ENCODE data around the gene HHAT. TPM values are rescaled to one million over a fixed set of nuclear protein-coding genes. Genes with fewer than 3 reads are reported as not detected.

The HHAT gene
- total and polyA plus RNA-seq, 9 of the 15 experiments (the other 6 are each of a cell fraction or from before 2014, with no cell fraction given) = 0.07 to 0.16 (median 0.13) TPM; not detected in 1

DNA sequence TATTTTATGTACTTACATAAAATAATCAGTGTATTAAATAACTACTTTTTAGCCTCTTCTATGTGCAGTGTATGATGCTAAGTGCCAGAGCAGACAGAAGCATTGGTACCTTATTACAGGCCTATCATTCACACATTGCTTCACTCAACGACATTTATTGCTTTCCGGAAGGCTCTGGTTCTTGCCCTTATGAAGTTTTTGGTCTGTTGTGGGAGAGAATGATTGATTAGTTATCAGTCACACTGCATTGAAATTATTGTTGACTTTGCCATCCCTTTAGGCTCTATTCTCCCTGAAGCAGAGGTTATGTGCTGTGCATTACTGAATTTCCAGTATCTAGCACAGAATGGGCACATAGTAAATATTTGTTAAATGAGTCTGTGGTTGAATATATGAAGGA lies 178.0 kb downstream of the HHAT start:
- H3K4me2 ChIP-seq (ENCODE audit: insufficient read depth, low read length) = no peak overlapping the region
- ATAC-seq (no peak), FAIRE-seq (no peak), DNase-seq (ENCODE audit: extremely low read depth in 1 of 4, low spot score in 3 of 4) (no peak)
- no peaks in the 10 kb centered on the region for H3K4me1 ChIP-seq (replicated peaks in 1 of 2; ENCODE audit: control insufficient read depth in 2 of 2, insufficient read depth in 2 of 2, low read length in 2 of 2)
- no peaks in the 10 kb centered on the region for H3K79me2 ChIP-seq (ENCODE audit: control insufficient read depth, insufficient read depth, low read length)
- H3K27me3 ChIP-seq (ENCODE audit: control insufficient read depth in 2 of 2, insufficient read depth in 2 of 2, low read length in 2 of 2) = peaks cover 0 to 5% of the 10 kb centered on the region in 2 experiments; a peak in 1 of 5 replicates
- BruUV-seq (replicated peaks) = no TSS peak
- in situ Hi-C loops (cut with MboI) (no loop called here), intact Hi-C loops (cut with micrococcal nuclease) (no loop called here)
- H4K20me1 ChIP-seq (replicated peaks; ENCODE audit: control insufficient read depth, insufficient read depth, low read length) = no peaks in the 10 kb centered on the region
- no peak overlapping the region for H3K4me3 ChIP-seq
- ChIA-PET POLR2A (interaction anchor here (1.7 kb wide), 1 partner anchor 9 kb away, joined by 3 read pairs; no protein-coding TSS in a partner anchor), CTCF (ENCODE audit: low intra/inter-chr PET ratio) (no interaction called here)
- no peaks in the 10 kb centered on the region for H3K36me3 ChIP-seq (ENCODE audit: control insufficient read depth, insufficient read depth, low read length)
- H3K27ac ChIP-seq (ENCODE audit: extremely low read depth, low read depth, low read length) = no peak overlapping the region
- no peak overlapping the region for H3K9ac ChIP-seq (ENCODE audit: insufficient read depth in 1 of 2, low read depth in 2 of 2, low read length in 2 of 2)
- no peaks in the 10 kb centered on the region for H3K9me3 ChIP-seq (replicated peaks; ENCODE audit: control insufficient read depth, insufficient read depth, low read depth, low read length)
- 2% methylated on average over 2 of the region's 2 CpGs for WGBS (ENCODE audit: insufficient coverage, low coverage, missing lambda C conversion rate)
- no peaks in the 10 kb centered on the region for H3K9me1 ChIP-seq (ENCODE audit: control insufficient read depth, insufficient read depth, low read length)
- no peak overlapping the region for H2AFZ ChIP-seq (ENCODE audit: low read depth, low read length)
- TF ChIP-seq THRB (CRISPR knock-in tag; conservative IDR thresholded peaks at IDR 0.05) = no peak
- TF ChIP-seq ERF (CRISPR knock-in tag; IDR thresholded peaks at IDR 0.05) = no peak
- no peak for TF ChIP-seq HEY1 (CRISPR knock-in tag; IDR thresholded peaks at IDR 0.05; ENCODE audit: borderline replicate concordance)
- no peak for TF ChIP-seq DNMT1 (IDR thresholded peaks at IDR 0.05)
- no peak for TF ChIP-seq HCFC1 (IDR thresholded peaks at IDR 0.05; ENCODE audit: low read depth, low read length)
- no peak for TF ChIP-seq BRD4 (IDR thresholded peaks at IDR 0.05)
- no peak for TF ChIP-seq ZNF785 (CRISPR knock-in tag; IDR thresholded peaks at IDR 0.05)
- TF ChIP-seq LCOR (CRISPR knock-in tag; IDR thresholded peaks at IDR 0.05) = no peak
- TF ChIP-seq, protein P1, sequence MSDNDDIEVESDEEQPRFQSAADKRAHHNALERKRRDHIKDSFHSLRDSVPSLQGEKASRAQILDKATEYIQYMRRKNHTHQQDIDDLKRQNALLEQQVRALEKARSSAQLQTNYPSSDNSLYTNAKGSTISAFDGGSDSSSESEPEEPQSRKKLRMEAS (CRISPR knock-in tag; IDR thresholded peaks at IDR 0.05) = no peak
- no peak for TF ChIP-seq RBM39 (optimal IDR thresholded peaks at IDR 0.05; ENCODE audit: low read depth, low read length)
- TF ChIP-seq, protein P2, sequence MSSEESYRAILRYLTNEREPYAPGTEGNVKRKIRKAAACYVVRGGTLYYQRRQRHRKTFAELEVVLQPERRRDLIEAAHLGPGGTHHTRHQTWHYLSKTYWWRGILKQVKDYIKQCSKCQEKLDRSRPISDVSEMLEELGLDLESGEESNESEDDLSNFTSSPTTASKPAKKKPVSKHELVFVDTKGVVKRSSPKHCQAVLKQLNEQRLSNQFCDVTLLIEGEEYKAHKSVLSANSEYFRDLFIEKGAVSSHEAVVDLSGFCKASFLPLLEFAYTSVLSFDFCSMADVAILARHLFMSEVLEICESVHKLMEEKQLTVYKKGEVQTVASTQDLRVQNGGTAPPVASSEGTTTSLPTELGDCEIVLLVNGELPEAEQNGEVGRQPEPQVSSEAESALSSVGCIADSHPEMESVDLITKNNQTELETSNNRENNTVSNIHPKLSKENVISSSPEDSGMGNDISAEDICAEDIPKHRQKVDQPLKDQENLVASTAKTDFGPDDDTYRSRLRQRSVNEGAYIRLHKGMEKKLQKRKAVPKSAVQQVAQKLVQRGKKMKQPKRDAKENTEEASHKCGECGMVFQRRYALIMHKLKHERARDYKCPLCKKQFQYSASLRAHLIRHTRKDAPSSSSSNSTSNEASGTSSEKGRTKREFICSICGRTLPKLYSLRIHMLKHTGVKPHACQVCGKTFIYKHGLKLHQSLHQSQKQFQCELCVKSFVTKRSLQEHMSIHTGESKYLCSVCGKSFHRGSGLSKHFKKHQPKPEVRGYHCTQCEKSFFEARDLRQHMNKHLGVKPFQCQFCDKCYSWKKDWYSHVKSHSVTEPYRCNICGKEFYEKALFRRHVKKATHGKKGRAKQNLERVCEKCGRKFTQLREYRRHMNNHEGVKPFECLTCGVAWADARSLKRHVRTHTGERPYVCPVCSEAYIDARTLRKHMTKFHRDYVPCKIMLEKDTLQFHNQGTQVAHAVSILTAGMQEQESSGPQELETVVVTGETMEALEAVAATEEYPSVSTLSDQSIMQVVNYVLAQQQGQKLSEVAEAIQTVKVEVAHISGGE (CRISPR knock-in tag; IDR thresholded peaks at IDR 0.05) = no peak
